Measurements from ENCODE around the gene TMCC1. TPM values are rescaled to one million over a fixed set of nuclear protein-coding genes. Genes with fewer than 3 reads are reported as not detected.
A peak's percentile ranks its signal among the peaks of the same experiment; 100 is the strongest.

TMCC1 gene
- total RNA-seq, 4 donors from 2014 or later, result 24.3 to 41.7 (median 31.1) TPM

DNA sequence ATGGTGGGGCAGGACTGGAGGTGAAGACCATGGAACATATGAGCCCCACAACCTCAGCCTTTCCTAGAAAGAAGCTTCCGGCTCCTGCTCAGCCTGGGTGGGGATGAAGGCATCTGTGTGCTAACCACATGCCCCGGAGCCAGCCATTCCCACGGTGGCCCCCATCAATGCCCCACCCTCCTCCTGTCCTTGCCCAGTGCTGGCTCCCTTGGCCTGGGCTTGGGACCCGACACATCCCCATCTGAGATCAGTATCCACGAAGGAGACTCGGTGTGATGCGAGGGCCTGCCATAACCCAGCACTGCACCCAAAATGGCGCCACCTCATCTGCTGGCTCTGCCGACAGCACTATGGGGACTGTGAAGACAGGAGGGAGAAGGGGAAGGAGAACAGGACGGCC is 270.6 kb downstream of the TMCC1 start:
- intact Hi-C loops (cut with DNase I), result loop anchor here (10.0 kb wide), 1 partner anchor 128 kb away; no protein-coding TSS in a partner anchor
- 90 to 91% methylated on average over 8 to 10 of the region's 10 CpGs for WGBS, 2 donors
- Histone ChIP-seq H3K36me3 (no peaks in the 10 kb centered on the region), H3K27ac (peak overlapping the region; percentile 77 to 94 (median 79)), H3K4me1 (peaks cover 32 to 71% of the 10 kb centered on the region in 2 donors), H3K9me3 (no peaks in the 10 kb centered on the region), H3K27me3 (no peaks in the 10 kb centered on the region), H3K4me3 (replicated peaks in 1 of 3) (no peak overlapping the region)
- no peak for DNase-seq
- no peak for TF ChIP-seq POLR2A (IDR thresholded peaks at IDR 0.05)
- TF ChIP-seq, protein P1, sequence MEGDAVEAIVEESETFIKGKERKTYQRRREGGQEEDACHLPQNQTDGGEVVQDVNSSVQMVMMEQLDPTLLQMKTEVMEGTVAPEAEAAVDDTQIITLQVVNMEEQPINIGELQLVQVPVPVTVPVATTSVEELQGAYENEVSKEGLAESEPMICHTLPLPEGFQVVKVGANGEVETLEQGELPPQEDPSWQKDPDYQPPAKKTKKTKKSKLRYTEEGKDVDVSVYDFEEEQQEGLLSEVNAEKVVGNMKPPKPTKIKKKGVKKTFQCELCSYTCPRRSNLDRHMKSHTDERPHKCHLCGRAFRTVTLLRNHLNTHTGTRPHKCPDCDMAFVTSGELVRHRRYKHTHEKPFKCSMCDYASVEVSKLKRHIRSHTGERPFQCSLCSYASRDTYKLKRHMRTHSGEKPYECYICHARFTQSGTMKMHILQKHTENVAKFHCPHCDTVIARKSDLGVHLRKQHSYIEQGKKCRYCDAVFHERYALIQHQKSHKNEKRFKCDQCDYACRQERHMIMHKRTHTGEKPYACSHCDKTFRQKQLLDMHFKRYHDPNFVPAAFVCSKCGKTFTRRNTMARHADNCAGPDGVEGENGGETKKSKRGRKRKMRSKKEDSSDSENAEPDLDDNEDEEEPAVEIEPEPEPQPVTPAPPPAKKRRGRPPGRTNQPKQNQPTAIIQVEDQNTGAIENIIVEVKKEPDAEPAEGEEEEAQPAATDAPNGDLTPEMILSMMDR (IDR thresholded peaks at IDR 0.05), result no peak

DNA sequence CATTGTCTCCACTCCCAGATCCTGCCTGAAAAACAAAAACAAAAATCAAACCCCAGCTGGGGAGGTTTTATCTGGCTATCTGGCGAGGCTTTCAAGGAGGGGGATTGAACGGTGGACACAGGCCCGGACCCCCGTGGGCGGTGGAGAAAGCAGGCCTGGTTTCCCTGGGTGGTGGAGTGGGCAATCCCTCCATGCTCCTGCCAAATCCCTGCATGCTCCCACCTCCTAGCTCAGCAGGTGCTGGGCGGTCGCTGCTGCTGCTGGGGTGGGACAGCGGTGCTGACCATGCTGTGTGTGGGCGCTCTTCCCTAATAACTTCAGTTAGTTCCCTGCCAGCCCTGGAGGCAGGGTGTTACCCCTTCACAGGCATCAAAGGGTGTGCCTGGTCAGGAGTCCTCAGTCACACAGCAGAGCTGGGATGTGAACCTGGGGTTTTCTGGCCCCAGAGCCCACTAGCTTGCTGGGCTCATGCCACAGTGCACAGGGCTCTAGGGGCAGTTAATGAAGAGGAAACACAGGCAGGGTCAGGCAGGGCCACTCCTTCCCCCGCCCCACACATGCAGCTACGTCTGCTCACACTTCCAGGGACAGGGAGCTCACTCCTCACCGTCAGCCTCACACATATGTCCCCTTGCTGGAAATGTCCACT is 271.2 kb downstream of the TMCC1 start:
- no peaks in the 10 kb centered on the region for H3K36me3 ChIP-seq
- no peak overlapping the region for H3K4me3 ChIP-seq (replicated peaks in 1 of 3)
- no peaks in the 10 kb centered on the region for H3K27me3 ChIP-seq
- intact Hi-C loops (cut with DNase I), result loop anchor here (10.0 kb wide), 1 partner anchor 128 kb away; no protein-coding TSS in a partner anchor
- TF ChIP-seq, protein P1 (IDR thresholded peaks at IDR 0.05), result no peak
- no peak for TF ChIP-seq POLR2A (IDR thresholded peaks at IDR 0.05)
- peak overlapping the region; percentile 77 to 94 (median 79) for H3K27ac ChIP-seq
- 58 to 65% methylated on average over 9 to 12 of the region's 12 CpGs for WGBS, 2 donors
- H3K9me3 ChIP-seq, result no peaks in the 10 kb centered on the region
- H3K4me1 ChIP-seq, result peaks cover 26 to 67% of the 10 kb centered on the region in 2 donors
- no peak for DNase-seq

DNA sequence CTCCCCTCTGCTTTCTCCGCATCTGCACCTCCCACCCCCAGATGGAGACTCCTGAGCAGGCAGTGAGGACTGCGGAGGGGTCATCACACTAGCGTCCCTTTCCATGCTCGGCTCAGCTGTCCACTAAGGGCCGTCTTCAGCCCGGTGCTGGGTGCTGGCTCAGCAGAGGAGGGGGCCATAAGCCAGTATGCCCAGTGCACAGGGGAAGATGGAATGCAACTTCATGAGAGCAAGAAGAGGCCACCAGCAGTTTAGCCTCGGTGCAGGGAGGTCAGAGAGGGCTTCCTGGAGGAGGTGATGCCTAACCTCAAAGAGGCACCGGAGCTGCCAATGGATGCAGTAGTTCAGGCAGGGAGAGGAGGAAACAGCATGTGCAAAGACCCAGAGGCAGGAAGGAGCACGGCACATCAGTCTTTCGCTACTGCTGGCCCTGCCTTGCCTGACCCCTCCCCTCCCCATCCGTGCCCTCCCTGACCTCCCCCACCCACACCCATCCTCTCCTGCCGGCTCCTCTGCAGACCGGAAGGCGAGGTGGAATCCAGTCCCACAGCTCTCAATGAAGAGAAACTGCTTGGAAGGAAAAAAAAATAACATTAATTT is 271.8 kb downstream of the TMCC1 start:
- Histone ChIP-seq H3K9me3 (no peaks in the 10 kb centered on the region), H3K36me3 (no peaks in the 10 kb centered on the region), H3K4me3 (replicated peaks in 1 of 3) (no peak overlapping the region), H3K27me3 (no peaks in the 10 kb centered on the region), H3K27ac (peak overlapping the region in 2 of 3 donors; percentile 77 to 94), H3K4me1 (peaks cover 22 to 66% of the 10 kb centered on the region in 2 donors)
- intact Hi-C loops (cut with DNase I), result loop anchor here (10.0 kb wide), 1 partner anchor 127 kb away; no protein-coding TSS in a partner anchor
- DNase-seq, result no peak
- TF ChIP-seq, protein P1 (IDR thresholded peaks at IDR 0.05), result no peak
- TF ChIP-seq POLR2A (IDR thresholded peaks at IDR 0.05), result no peak
- 65 to 70% methylated on average over 14 of the region's 14 CpGs for WGBS, 2 donors

DNA sequence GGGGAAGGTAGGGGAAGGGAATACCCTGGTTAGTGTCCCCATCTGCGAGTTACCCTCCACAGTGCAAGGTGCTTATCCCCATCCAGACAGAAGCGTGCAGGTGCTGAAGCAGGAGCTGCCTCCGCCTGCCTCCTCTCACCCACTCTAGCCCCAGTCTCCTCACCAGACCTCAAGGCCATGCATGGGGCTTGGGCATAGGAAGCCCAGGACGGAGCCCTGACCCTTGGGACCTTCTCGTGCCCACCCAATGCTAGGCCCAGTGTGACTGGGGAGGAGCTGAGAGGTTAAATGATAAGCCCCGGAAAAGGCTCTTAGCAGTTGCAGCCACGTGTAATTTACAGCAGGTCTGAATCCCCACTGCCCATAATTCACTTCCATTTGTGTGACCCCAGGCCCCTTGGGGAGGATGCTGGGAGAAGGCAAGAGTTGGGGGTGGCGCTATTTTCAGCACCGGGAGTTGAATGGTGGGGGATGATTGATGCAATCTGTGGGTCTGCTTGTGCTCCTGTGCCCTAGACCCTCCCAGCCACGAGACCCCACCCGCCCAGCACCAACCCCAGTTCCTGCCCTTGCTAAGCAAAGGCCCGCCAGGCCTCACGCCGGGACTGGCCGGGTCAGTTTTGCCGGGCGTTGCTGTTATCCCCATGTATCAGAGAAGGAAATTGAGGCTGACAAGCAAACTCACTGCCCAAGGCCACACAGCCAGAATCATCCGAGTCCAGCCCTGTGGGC is 272.5 kb downstream of the TMCC1 start:
- DNase-seq, result no peak
- intact Hi-C loops (cut with DNase I), result loop anchor here (10.0 kb wide), 1 partner anchor 126 kb away; no protein-coding TSS in a partner anchor
- Histone ChIP-seq H3K9me3 (no peaks in the 10 kb centered on the region), H3K27ac (no peak overlapping the region), H3K36me3 (no peaks in the 10 kb centered on the region), H3K4me1 (peaks cover 21 to 68% of the 10 kb centered on the region in 2 donors), H3K27me3 (no peaks in the 10 kb centered on the region), H3K4me3 (replicated peaks in 1 of 3) (no peak overlapping the region)
- WGBS, 2 donors, result 81 to 84% methylated on average over 16 to 17 of the region's 18 CpGs
- no peak for TF ChIP-seq POLR2A (IDR thresholded peaks at IDR 0.05)
- TF ChIP-seq, protein P1 (IDR thresholded peaks at IDR 0.05), result no peak

All from thyroid gland (tissue), 4 donors.